Brain microvascular endothelial cell (primary cell): ENCODE measurements around the gene MEF2C.
A peak's percentile ranks its signal among the peaks of the same experiment; 100 is the strongest.

ENCODE experiments used
- DNase-seq: peaks from one replicate; pipeline ENCODE4 v3.0.0-alpha.2; 2020
- H3K27ac ChIP-seq: fragments of 250-450 bp; sonication (Bioruptor Pico); 2 replicates; pipeline ENCODE4 v1.5.1; 2020; ENCODE audit warnings: mild to moderate bottlenecking, moderate library complexity
- H3K27me3 ChIP-seq: fragments of 250-450 bp; sonication (Bioruptor Pico); replicated peaks from 2 replicates; pipeline ENCODE4 v1.5.1; 2020; ENCODE audit warnings: mild to moderate bottlenecking
- H3K36me3 ChIP-seq: fragments of 250-450 bp; sonication (Bioruptor Pico); replicated peaks from 2 replicates; pipeline ENCODE4 v1.5.1; 2020; ENCODE audit warnings: mild to moderate bottlenecking
- H3K4me3 ChIP-seq: 2 replicates; pipeline ENCODE4 v1.5.1; 2011; ENCODE audit warnings: low read depth, mild to moderate bottlenecking, control low read depth, low read length, moderate library complexity
- CTCF ChIP-seq: IDR thresholded peaks from 2 replicates; pipeline ENCODE4 v1.5.1; 2011; ENCODE audit warnings: low read depth, mild to moderate bottlenecking, moderate library complexity, low read length, control low read depth, inconsistent platforms; ENCODE audit errors: missing control alignments
- in situ Hi-C: cut with HindIII; loops from 2 replicates; pipeline ENCODE4 v1.10.0; 2017; ENCODE audit warnings: low sequenced_read_pairs, low pct_ligation_motif_present

MEF2C gene

GRCh38 chr5:88672644-88673252 lies 210.2 kb downstream of the MEF2C start:
- TF ChIP-seq CTCF: peak; percentile 2
- Histone ChIP-seq H3K36me3 (no peaks in the 10 kb centered on the region), H3K4me3 (peak overlapping the region; percentile 59), H3K27ac (no peak overlapping the region), H3K27me3 (peaks cover 98% of the 10 kb centered on the region)
- DNase-seq: no peak
- in situ Hi-C loops: no loop called here

GRCh38 chr5:88671505-88672499 lies 211.2 kb downstream of the MEF2C start:
- Histone ChIP-seq H3K36me3 (no peaks in the 10 kb centered on the region), H3K4me3 (peak overlapping the region; percentile 59), H3K27ac (no peak overlapping the region), H3K27me3 (peaks cover 96% of the 10 kb centered on the region)
- no peak for DNase-seq
- TF ChIP-seq CTCF: no peak
- in situ Hi-C loops: no loop called here

GRCh38 chr5:88671106-88671504 lies 211.9 kb downstream of the MEF2C start:
- no peak for TF ChIP-seq CTCF
- DNase-seq: no peak
- peaks cover 98% of the 10 kb centered on the region for H3K27me3 ChIP-seq
- no peak overlapping the region for H3K27ac ChIP-seq
- in situ Hi-C loops: no loop called here
- no peaks in the 10 kb centered on the region for H3K36me3 ChIP-seq
- peak overlapping the region; percentile 59 for H3K4me3 ChIP-seq

GRCh38 chr5:88670461-88670860 lies 212.5 kb downstream of the MEF2C start:
- H3K27me3 ChIP-seq: peaks cover 98% of the 10 kb centered on the region
- H3K36me3 ChIP-seq: no peaks in the 10 kb centered on the region
- H3K4me3 ChIP-seq: no peak overlapping the region

GRCh38 chr5:88669371-88670050 lies 213.5 kb downstream of the MEF2C start:
- H3K4me3 ChIP-seq: no peak overlapping the region
- peaks cover 98% of the 10 kb centered on the region for H3K27me3 ChIP-seq
- no peak overlapping the region for H3K27ac ChIP-seq
- TF ChIP-seq CTCF: no peak
- H3K36me3 ChIP-seq: no peaks in the 10 kb centered on the region
- in situ Hi-C loops: no loop called here
- DNase-seq: no peak

More at GRCh38 chr5:88670461-88670860, 212.5 kb downstream of the MEF2C start:
- H3K27ac ChIP-seq: no peak overlapping the region
- TF ChIP-seq CTCF: no peak
- in situ Hi-C loops: no loop called here
- no peak for DNase-seq
